Measurements from ENCODE around the gene PLG. TPM values are rescaled to one million over a fixed set of nuclear protein-coding genes. Genes with fewer than 3 reads are reported as not detected.
"Not testable (repeated sequence)": the region's sequence is repeated elsewhere in the genome, so short reads cannot be mapped to it uniquely, and the experiment has no call there.

PLG gene
- total RNA-seq, 1 donor from 2014 or later = not detected

DNA sequence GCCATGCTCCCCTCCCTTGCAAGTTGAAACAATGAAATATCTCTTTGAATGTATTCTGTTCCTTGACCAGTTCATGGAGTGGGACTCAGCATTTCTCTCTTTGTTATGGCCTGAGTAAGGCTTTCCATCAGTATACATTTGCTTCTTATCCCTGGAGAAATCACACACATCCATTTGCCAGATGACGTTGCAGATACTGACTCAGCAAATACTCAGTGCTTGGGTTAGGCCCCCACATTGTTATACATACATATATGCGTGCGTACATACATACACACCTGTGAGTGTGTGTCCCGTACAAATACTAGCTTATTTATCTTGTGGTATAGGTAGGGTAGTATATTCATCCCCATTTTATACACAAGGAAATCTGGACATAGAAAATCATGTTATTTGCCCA, 72.4 kb downstream of the PLG start:
- DNase-seq = no peak

DNA sequence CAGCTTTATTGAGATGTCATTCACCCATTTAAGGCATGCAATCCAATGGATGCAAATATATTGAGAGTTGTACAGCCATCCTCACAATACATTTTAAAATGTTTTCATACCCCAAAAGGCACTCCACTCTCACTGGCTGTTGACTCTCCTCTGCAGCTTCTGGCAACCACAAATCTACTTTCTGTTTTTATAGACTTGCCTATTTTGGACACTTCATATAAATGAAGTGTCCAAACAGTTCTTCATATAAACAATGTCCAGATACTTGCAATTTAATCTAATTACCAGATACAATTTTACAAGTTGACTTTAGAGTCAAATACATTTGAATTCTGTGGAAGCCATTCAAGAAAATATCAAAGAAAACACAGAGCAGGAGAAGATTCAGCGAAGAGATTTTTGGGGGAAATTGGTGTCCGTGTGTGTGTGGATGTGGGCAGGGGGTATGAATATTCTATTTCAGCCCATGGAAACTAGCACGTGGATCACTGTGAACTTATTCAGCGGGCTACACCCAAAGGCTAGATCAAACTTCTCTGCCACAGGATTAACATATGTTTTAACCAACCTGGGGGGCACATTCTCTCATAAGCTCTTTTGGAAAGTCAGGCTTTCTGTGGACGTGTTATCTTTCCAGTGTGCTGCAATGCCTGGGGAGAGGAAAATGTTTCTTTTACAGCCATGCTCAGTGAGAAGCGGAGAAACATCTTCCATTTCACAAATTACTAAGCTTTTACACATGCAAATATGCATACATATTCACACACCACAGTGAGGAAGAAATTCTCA, 73.9 kb downstream of the PLG start:
- H3K4me1 ChIP-seq = no peaks in the 10 kb centered on the region
- no peak overlapping the region for H3K27ac ChIP-seq (replicated peaks)
- no peak for DNase-seq
- peaks cover 21% of the 10 kb centered on the region for H3K27me3 ChIP-seq (ENCODE audit: low read depth)
- peaks cover 6% of the 10 kb centered on the region for H3K9me3 ChIP-seq (replicated peaks)
- TF ChIP-seq, protein P1, sequence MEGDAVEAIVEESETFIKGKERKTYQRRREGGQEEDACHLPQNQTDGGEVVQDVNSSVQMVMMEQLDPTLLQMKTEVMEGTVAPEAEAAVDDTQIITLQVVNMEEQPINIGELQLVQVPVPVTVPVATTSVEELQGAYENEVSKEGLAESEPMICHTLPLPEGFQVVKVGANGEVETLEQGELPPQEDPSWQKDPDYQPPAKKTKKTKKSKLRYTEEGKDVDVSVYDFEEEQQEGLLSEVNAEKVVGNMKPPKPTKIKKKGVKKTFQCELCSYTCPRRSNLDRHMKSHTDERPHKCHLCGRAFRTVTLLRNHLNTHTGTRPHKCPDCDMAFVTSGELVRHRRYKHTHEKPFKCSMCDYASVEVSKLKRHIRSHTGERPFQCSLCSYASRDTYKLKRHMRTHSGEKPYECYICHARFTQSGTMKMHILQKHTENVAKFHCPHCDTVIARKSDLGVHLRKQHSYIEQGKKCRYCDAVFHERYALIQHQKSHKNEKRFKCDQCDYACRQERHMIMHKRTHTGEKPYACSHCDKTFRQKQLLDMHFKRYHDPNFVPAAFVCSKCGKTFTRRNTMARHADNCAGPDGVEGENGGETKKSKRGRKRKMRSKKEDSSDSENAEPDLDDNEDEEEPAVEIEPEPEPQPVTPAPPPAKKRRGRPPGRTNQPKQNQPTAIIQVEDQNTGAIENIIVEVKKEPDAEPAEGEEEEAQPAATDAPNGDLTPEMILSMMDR (IDR thresholded peaks at IDR 0.05; ENCODE audit: borderline replicate concordance) = no peak
- H3K4me3 ChIP-seq = no peak overlapping the region
- intact Hi-C loops (cut with micrococcal nuclease) = no loop called here
- H3K36me3 ChIP-seq = no peaks in the 10 kb centered on the region

More for the DNA sequence above, 72.4 kb downstream of the PLG start:
- H3K27ac ChIP-seq (replicated peaks) = no peak overlapping the region
- H3K27me3 ChIP-seq (ENCODE audit: low read depth) = peaks cover 33% of the 10 kb centered on the region
- no peaks in the 10 kb centered on the region for H3K36me3 ChIP-seq
- H3K4me1 ChIP-seq = no peaks in the 10 kb centered on the region
- peaks cover 4% of the 10 kb centered on the region for H3K9me3 ChIP-seq (replicated peaks)
- TF ChIP-seq, protein P1 (IDR thresholded peaks at IDR 0.05; ENCODE audit: borderline replicate concordance) = no peak
- no peak overlapping the region for H3K4me3 ChIP-seq
- intact Hi-C loops (cut with micrococcal nuclease) = no loop called here

DNA sequence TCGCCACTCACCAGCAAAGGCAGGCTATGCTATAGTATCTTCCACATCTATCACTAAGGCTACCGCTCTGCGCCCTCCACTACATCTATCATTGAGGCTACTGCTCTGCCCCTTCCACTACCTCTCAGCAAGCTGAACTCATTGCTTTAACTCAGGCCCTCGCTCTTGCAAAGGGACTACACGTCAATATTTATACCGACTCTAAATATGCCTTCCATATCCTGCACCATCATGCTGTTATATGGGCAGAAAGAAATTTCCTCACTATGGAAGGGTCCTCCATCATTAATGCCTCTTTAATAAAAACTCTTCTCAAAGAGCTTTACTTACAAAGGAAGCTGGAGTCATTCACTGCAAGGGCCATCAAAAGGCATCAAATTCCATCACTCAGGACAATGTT, 77.1 kb downstream of the PLG start:
- DNase-seq; H3K4me3 ChIP-seq; intact Hi-C loops (cut with micrococcal nuclease); H3K27ac ChIP-seq (replicated peaks); H3K9me3 ChIP-seq (replicated peaks); H3K4me1 ChIP-seq; H3K36me3 ChIP-seq: not testable (repeated sequence)
- H3K27me3 ChIP-seq (ENCODE audit: low read depth) = peaks cover 17% of the 10 kb centered on the region

DNA sequence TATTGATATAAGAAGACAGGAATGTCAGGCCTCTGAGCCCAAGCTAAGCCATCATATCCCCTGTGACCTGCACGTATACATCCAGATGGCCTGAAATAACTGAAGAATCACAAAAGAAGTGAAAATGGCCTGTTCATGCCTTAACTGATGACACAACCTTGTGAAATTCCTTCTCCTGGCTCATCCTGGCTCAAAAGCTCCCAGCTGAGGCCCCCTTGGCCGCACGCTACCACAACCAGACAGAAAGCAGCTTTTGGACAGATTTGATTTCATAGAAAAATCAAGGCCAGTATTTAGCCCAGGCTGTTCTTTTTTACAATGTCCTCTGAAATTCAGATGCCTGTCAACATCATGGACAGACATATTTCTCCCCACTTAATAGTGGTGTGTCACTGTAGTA, 78.6 kb downstream of the PLG start:
- H3K4me3 ChIP-seq; H3K9me3 ChIP-seq (replicated peaks); intact Hi-C loops (cut with micrococcal nuclease): not testable (repeated sequence)

DNA sequence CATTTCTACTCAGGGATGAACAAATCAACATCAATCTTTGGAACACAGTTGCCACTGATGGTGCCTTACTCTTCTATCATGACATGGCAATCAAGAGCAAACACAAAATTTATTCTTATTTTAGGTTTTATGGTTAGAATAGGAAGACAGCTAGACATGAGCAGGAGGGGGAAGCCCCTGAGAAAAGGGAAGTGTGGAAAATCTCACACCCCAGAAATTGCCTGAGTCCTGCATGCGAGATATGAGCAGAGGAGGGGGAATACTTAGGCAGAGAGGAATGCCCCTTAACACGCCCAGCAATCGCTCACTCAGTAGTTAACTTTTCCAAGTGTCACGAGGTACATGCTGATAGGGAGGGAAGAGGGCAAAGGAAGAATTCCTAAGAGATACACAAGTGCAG, 79.3 kb downstream of the PLG start:
- no peaks in the 10 kb centered on the region for H3K36me3 ChIP-seq
- H3K27me3 ChIP-seq (ENCODE audit: low read depth) = peaks cover 17% of the 10 kb centered on the region
- H3K27ac ChIP-seq (replicated peaks) = no peak overlapping the region
- intact Hi-C loops (cut with micrococcal nuclease) = no loop called here
- no peak for DNase-seq
- H3K4me1 ChIP-seq = no peaks in the 10 kb centered on the region
- TF ChIP-seq, protein P1 (IDR thresholded peaks at IDR 0.05; ENCODE audit: borderline replicate concordance) = no peak
- H3K4me3 ChIP-seq = no peak overlapping the region
- H3K9me3 ChIP-seq (replicated peaks) = peaks cover 6% of the 10 kb centered on the region

More for the DNA sequence above, 78.6 kb downstream of the PLG start:
- not testable (repeated sequence) for H3K4me1 ChIP-seq; H3K36me3 ChIP-seq; DNase-seq; H3K27ac ChIP-seq (replicated peaks)
- H3K27me3 ChIP-seq (ENCODE audit: low read depth) = peaks cover 17% of the 10 kb centered on the region

DNA sequence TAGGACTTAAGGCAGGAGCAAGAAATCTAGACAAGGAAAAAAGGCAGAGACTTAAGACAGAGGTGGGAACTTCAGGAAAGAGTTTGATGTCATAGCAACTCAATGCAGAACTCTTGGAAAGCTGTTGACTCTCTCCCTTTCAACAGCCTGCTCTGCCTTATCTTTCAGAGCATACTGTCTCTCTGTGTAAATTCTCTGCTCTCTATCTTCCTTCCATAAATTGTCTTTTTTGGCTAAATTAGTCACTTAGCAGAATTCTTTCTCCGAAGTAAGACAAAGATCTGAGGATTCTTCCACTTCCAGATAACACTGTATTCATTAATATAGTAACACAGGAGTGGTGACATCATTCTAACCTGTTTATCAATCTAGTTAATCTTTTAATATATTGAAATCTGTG, 80.2 kb downstream of the PLG start:
- no peak for DNase-seq
- no peak overlapping the region for H3K4me3 ChIP-seq
- H3K27ac ChIP-seq (replicated peaks) = no peak overlapping the region
- peaks cover 6% of the 10 kb centered on the region for H3K9me3 ChIP-seq (replicated peaks)
- intact Hi-C loops (cut with micrococcal nuclease) = no loop called here
- H3K36me3 ChIP-seq = no peaks in the 10 kb centered on the region
- H3K27me3 ChIP-seq (ENCODE audit: low read depth) = peaks cover 17% of the 10 kb centered on the region
- TF ChIP-seq, protein P1 (IDR thresholded peaks at IDR 0.05; ENCODE audit: borderline replicate concordance) = no peak
- no peaks in the 10 kb centered on the region for H3K4me1 ChIP-seq
